GM23338 (cell line): ENCODE data around the gene SORBS2.
A peak's percentile ranks its signal among the peaks of the same experiment; 100 is the strongest.

Experiments used
- ETS1 ChIP-seq: IDR thresholded peaks from 2 replicates; pipeline ENCODE4 v1.6.1; 2016; ENCODE audit warnings: antibody characterized with exemption
- TF ChIP-seq, protein P1 (sequence below), 2 experiments: fragments of 200-600 bp in 1 of 2; sonication (generic) in 1 of 2; conservative IDR thresholded peaks; 2 replicates each; pipeline versions ENCODE4 v1.5.1 to v1.6.1; 2016 to 2017; ENCODE audit warnings: antibody characterized with exemption in 2 of 2, low read depth in 2 of 2, mild to moderate bottlenecking in 2 of 2, moderate library complexity in 1 of 2

- TF ChIP-seq, protein P1, sequence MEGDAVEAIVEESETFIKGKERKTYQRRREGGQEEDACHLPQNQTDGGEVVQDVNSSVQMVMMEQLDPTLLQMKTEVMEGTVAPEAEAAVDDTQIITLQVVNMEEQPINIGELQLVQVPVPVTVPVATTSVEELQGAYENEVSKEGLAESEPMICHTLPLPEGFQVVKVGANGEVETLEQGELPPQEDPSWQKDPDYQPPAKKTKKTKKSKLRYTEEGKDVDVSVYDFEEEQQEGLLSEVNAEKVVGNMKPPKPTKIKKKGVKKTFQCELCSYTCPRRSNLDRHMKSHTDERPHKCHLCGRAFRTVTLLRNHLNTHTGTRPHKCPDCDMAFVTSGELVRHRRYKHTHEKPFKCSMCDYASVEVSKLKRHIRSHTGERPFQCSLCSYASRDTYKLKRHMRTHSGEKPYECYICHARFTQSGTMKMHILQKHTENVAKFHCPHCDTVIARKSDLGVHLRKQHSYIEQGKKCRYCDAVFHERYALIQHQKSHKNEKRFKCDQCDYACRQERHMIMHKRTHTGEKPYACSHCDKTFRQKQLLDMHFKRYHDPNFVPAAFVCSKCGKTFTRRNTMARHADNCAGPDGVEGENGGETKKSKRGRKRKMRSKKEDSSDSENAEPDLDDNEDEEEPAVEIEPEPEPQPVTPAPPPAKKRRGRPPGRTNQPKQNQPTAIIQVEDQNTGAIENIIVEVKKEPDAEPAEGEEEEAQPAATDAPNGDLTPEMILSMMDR (conservative IDR thresholded peaks at IDR 0.05; ENCODE audit: low read depth in 2 of 2) = peak; percentile 75 to 94
- no peak for TF ChIP-seq ETS1
Observed at GRCh38 chr4:185634066-185634652, 177.8 kb downstream of the SORBS2 start.
